Measurements from ENCODE around the gene MED29. TPM values are rescaled to one million over a fixed set of nuclear protein-coding genes. Genes with fewer than 3 reads are reported as not detected.

The MED29 gene
- total RNA-seq, 1 experiment from 2014 or later, result 24.3 TPM

- Mint-ChIP-seq H3K27me3 (ENCODE audit: insufficient read depth, unreplicated experiment) (no peaks in the 10 kb centered on the region), H3K4me1 (ENCODE audit: insufficient read depth, unreplicated experiment) (peaks cover 27% of the 10 kb centered on the region), H3K36me3 (ENCODE audit: insufficient read depth, unreplicated experiment) (peaks cover 66% of the 10 kb centered on the region), H3K4me3 (ENCODE audit: unreplicated experiment) (peak overlapping the region; percentile 94), H3K27ac (ENCODE audit: low read depth, unreplicated experiment) (peak overlapping the region; percentile 92), H3K9me3 (ENCODE audit: unreplicated experiment) (no peaks in the 10 kb centered on the region)
- BruUV-seq (replicated peaks), result no TSS peak
- intact Hi-C loops (cut with micrococcal nuclease), result no loop called here
- TF ChIP-seq CTCF (IDR thresholded peaks at IDR 0.05; ENCODE audit: unreplicated experiment), result no peak
- CTCF ChIA-PET, result interaction anchor here (0.7 to 1.9 kb wide), 5 partner anchors 10 to 125 kb away, joined by 3 to 12 read pairs (median 4); partner anchors contain the start of gene EID2B
- POLR2A ChIA-PET, result interaction anchor here (0.6 to 4.3 kb wide), 8 partner anchors 11 to 1977 kb away, joined by 3 to 121 read pairs (median 12); partner anchors contain the start of genes MED29, PAF1, RPS16 and SUPT5H
- DNase-seq (ENCODE audit: unreplicated experiment), result no peak
Measured at GRCh38 chr19:39407660-39408391, 16.6 kb downstream of the MED29 start.

GRCh38 chr19:39408392-39409207, 17.4 kb downstream of the MED29 start:
- intact Hi-C loops (cut with micrococcal nuclease), result no loop called here
- H3K4me3 Mint-ChIP-seq (ENCODE audit: unreplicated experiment), result peak overlapping the region; percentile 94
- ChIA-PET CTCF (interaction anchor here (0.6 to 1.9 kb wide), 5 partner anchors 10 to 124 kb away, joined by 3 to 12 read pairs (median 3); partner anchors contain the start of gene EID2B), POLR2A (interaction anchor here (0.5 to 4.3 kb wide), 10 partner anchors 8 to 1976 kb away, joined by 3 to 121 read pairs (median 6); partner anchors contain the start of genes MED29, PAF1, RPS16 and SAMD4B)
- no peak for TF ChIP-seq CTCF (IDR thresholded peaks at IDR 0.05; ENCODE audit: unreplicated experiment)
- H3K27ac Mint-ChIP-seq (ENCODE audit: low read depth, unreplicated experiment), result peak overlapping the region; percentile 92
- peak; percentile 77 for DNase-seq (ENCODE audit: unreplicated experiment)
- no TSS peak for BruUV-seq (replicated peaks)
- H3K36me3 Mint-ChIP-seq (ENCODE audit: insufficient read depth, unreplicated experiment), result peaks cover 66% of the 10 kb centered on the region
- no peaks in the 10 kb centered on the region for H3K27me3 Mint-ChIP-seq (ENCODE audit: insufficient read depth, unreplicated experiment)
- H3K9me3 Mint-ChIP-seq (ENCODE audit: unreplicated experiment), result no peaks in the 10 kb centered on the region
- peaks cover 26% of the 10 kb centered on the region for H3K4me1 Mint-ChIP-seq (ENCODE audit: insufficient read depth, unreplicated experiment)

- TSS peak; percentile 96 for BruUV-seq (replicated peaks)
- TF ChIP-seq CTCF (IDR thresholded peaks at IDR 0.05; ENCODE audit: unreplicated experiment), result no peak
- CTCF ChIA-PET, result interaction anchor here (0.6 to 0.9 kb wide), 2 partner anchors 11 to 108 kb away, joined by 3 to 5 read pairs; no protein-coding TSS in a partner anchor
- POLR2A ChIA-PET, result interaction anchor here (0.5 to 4.3 kb wide), 10 partner anchors 9 to 1227 kb away, joined by 3 to 121 read pairs (median 6); partner anchors contain the start of genes MED29, PAF1, RPS16 and SAMD4B
- peak; percentile 94 for DNase-seq (ENCODE audit: unreplicated experiment)
- H3K9me3 Mint-ChIP-seq (ENCODE audit: unreplicated experiment), result no peaks in the 10 kb centered on the region
- peak overlapping the region; percentile 92 for H3K27ac Mint-ChIP-seq (ENCODE audit: low read depth, unreplicated experiment)
- peaks cover 33% of the 10 kb centered on the region for H3K4me1 Mint-ChIP-seq (ENCODE audit: insufficient read depth, unreplicated experiment)
- peak overlapping the region; percentile 94 for H3K4me3 Mint-ChIP-seq (ENCODE audit: unreplicated experiment)
- H3K27me3 Mint-ChIP-seq (ENCODE audit: insufficient read depth, unreplicated experiment), result no peaks in the 10 kb centered on the region
- H3K36me3 Mint-ChIP-seq (ENCODE audit: insufficient read depth, unreplicated experiment), result peaks cover 66% of the 10 kb centered on the region
- intact Hi-C loops (cut with micrococcal nuclease), result no loop called here
Measured at GRCh38 chr19:39409208-39410016, 18.2 kb downstream of the MED29 start.
